ENCODE measurements around the gene MPND.

MPND gene

GRCh38 chr19:4350111-4350510, 6.7 kb downstream of the MPND start:
- no peak for DNase-seq

DNA sequence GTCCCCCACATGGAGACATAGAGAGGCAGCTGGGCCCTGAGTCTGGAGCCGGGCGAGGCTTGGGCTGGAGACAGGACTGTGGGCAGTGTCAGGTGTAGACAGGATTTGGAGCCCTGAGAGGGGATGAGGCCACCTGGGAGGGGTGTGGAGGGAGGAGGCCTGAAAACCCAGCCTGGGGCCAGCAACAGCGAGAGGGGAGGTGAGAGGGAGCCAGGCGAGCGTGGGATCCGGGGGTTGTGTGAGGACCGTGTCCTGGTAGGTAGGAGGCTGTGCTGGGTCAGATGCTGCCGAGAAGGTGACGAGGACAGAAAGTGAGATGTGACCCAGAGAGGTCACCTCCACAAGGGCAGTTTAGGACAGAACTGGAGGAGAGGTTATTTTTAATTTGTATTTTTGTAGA, 7.4 kb downstream of the MPND start:
- no peak for DNase-seq

GRCh38 chr19:4352701-4353121, 9.3 kb downstream of the MPND start:
- DNase-seq = peak; percentile 16

GRCh38 chr19:4354282-4354681, 10.9 kb downstream of the MPND start:
- no peak for DNase-seq

- no peak for DNase-seq
These were observed 11.5 kb downstream of the MPND start for GRCh38 chr19:4354897-4355296.

- no peak for DNase-seq
These were observed 13.9 kb downstream of the MPND start for GRCh38 chr19:4357095-4357797.

GRCh38 chr19:4357921-4358326, 14.6 kb downstream of the MPND start:
- DNase-seq = no peak

DNA sequence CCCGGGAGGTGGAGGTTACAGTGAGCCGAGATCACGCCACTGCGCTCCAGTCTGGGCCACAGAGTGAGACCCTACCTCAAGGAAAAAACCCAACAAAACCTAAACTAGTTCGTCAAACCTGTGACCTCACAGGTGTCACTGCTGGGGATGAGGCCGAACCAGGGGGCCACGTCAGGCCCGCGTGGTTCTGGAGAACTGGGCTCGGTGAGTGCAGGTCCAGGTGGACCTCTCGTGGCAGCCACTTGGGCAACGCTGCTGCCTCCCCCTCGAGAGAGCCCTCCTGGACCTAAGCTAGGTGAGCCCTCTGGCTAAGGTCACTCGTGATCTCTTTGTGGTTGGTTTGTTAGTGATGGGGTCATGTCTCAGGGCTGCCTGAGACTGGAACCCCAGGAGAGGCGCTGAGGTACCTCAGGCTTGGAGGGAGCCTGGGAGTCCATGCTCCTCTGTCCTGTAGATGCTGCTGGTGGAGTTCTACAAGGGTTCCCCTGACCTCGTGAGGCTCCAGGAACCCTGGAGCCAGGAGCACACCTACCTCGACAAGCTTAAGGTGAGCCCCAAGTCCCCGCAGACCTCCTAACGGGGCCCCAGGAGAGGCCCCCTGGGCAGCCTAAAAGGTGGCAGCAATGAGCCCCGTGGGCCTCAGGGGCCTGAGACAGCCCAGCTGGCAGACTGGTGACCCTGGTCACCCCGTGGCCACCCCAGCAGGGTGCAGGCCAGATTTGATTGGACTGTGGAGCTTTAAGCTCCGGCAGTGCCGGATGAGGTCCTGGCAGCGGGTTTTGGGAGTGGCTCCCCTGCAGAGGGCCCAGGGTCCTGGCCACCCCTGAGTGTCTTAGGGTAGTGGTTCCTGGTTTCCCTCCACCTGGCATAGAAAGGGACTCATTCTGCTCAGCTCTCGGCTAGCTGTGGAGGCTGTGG, 15.6 kb downstream of the MPND start:
- no peak for DNase-seq

- DNase-seq = no peak
These were observed 16.3 kb downstream of the MPND start for GRCh38 chr19:4359627-4360000.

DNA sequence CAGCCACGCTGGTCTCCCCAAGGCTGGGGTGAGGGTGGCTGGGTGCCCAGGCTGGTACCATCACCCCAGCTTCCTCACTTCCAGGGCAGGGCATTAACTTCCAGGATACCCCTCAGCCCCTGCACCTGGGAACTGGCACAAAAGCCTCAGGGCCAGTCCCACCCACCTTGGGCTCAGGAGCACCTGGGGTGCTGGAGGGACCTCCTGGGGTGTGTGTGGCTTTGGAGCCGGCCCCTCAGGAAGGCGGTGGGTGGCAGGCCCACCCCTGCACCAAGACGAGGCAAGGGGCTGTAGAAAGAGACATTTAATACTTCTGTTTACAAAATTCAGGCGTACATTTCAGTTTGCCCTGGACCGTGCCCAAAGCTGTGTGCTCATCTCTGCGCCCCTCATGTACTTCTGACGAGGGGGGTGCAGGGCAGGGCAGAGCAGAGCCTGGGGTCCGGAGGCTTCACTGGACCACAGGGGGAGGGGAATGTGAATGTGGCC, 16.8 kb downstream of the MPND start:
- DNase-seq = no peak

DNA sequence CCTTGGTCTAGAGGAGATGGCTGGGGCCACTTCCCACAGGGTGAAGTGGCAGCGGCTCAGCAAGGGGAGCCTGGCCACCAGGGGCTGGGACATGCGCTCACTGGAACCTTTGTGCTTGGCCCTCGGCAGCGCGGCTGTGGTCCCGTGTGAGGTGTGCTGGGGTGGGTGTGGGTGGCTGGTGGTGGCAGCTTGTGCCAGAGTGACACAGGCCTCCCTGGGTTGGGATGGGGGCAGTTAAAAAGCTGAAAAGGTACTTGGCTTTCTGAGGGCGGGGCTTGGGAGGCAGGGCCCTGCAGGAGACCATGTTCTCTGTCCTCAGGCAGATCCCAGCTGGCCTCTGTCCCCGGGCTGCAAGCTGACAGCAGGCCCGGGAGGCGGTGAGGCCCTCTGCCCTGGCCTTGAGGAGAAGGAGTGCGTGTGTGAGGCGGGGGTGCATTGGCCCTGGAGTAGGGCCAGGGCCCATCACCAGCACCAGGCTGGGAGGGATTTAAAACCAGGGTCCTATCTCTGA, 17.3 kb downstream of the MPND start:
- DNase-seq = no peak

GRCh38 chr19:4361152-4362046, 18.0 kb downstream of the MPND start:
- DNase-seq = no peak

GRCh38 chr19:4362101-4362828, 18.9 kb downstream of the MPND start:
- no peak for DNase-seq

DNA sequence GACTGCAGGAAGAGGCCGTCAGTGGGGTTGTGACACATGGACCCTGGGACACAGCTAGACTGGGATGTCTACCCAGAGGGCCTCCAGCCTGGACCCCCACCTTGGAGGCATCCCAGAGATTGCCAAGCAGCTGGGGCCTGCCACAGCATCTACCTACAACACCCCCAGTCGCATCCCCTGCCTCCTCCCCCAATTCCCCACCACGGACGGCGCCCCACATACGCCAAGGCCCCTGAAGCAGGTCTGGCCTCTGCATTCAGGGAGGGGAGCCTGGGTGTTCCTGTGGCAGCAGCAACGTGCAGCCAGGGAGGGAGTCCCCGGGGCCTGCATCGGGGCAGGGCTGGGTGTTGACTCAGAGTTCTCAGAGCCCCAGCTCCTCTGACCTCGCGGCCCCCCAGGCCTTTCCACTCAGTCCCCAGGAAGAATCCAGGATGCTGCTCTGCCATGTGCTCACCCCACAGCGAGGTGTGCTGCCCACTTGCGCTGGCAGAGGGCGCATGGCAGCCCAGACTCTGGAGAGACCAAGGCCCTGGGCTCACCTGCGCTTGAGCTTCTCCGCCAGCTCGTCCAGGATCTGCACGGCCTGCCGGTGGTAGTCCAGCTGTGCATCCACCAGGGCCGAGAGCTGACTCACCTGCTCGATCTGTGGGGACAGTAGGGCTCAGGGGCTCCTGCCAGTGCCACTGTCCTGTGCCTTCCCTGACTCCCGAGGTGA, 19.6 kb downstream of the MPND start:
- DNase-seq = no peak

- no peak for DNase-seq
These were observed 20.4 kb downstream of the MPND start for GRCh38 chr19:4363571-4364304.

- no peak for DNase-seq
These were observed 22.0 kb downstream of the MPND start for GRCh38 chr19:4365341-4365740.

DNA sequence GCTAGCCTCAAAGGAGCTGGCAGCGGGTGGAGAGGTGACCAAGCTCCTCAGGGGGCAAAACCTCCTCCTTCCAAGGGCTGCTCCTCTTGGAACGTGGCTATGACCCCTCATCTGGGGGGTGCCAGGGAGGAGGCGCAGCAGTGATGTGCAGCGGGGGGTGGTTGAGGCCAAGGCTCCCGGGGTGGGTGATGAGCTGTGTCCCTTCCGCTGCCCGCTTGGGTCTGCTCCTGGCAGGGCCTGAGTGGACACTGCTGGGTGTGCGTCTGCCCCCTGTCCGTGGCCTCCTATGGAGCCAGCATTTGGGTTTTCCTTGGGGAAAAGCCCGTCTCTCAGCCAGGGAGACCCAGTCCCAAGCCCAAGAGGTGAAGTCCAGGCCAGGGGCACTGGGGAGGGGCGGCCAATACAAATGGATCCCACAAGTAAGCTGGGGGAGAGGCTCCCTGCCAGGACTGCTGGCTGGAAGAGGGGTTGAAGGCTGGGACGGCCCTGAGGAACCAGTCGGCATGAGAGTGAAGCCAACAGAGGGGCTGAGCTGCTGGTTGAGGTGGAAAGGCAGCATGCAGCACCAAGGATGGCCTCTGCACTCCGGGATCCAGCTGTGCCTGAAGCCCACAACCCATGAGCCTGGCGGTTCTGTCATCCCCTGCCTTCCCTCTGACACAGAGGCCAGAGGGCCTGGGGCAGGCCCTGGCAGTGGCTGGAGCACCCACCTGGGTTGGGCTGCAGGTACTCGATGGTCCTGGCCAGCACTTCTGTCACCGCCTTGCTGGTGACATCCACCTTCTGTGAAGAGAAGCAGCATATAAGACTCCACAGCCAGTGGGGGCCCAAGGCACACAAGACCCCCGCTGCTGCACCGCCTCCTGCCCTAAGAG, 22.7 kb downstream of the MPND start:
- DNase-seq = no peak

GRCh38 chr19:4366666-4367335, 23.4 kb downstream of the MPND start:
- DNase-seq = no peak

DNA sequence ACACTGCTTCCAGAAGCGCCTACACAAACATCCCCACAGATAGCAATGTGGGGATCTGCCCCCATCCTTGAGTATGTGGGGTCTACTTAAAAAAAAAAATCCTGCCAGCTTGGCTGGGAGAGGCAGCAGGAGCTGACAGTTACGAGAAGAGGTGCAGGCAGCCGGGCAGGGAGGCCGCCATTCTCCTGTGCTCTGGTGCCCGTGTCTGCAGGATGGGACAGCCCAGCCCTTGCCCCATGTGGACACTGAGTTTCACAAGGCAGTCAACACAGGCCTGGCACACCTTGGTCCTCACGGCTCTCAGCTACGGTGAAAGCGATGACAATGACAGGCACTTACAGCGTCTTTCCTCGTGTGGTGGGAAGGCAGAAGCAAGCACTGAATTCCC, 24.0 kb downstream of the MPND start:
- DNase-seq = no peak

Measured in NCI-H446 treated with DMSO at 0.1 percent for 48 hours (cell line).